ENCODE measurements around the gene ADARB1. TPM values are rescaled to one million over a fixed set of nuclear protein-coding genes. Genes with fewer than 3 reads are reported as not detected.

Gene ADARB1
- total RNA-seq, 3 donors from 2014 or later (not counting 1 experiment from before 2014, with no cell fraction given): 20.7 to 28.0 (median 26.6) TPM

DNA sequence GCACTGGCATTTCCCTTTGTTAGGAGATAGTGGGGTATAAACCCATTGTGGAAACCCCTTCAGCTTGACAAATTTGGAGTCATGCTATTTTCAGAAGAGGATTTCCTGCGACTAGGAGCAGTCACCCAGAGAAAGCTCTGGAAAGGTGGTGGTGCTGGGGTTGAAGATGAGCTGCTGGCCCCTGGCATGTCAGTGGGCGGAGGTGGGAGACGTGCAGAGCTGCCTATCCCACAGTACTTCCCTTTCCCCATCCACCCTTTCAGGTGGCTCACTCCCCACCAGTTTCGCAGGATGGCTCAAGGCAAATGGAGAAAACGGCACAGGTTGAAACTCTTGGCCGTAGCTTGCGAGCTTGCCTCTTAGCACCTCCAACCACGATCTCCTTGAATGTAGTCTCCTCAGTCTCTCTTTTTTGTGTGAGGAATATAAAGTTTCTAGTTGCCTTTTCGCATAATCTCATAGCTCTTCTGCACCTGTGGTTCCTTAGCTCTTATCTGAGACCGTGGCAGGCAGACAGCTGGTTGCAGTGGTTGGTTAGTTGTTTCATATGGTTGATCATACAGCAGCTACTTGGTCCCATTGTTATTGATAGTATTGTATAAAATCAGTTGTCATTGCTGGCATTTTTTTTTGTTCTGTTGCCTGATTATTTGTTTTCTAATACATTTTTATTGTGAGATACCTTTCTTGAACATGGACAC lies 48.2 kb downstream of the ADARB1 start:
- no peaks in the 10 kb centered on the region for H3K27me3 Mint-ChIP-seq (ENCODE audit: low read depth in 2 of 2)
- intact Hi-C loops (cut with micrococcal nuclease): no loop called here
- H3K36me3 ChIP-seq (ENCODE audit: control insufficient read depth, insufficient read depth, low read length): no peaks in the 10 kb centered on the region
- H3K4me3 ChIP-seq (ENCODE audit: low read length): no peak overlapping the region
- no peaks in the 10 kb centered on the region for H3K9me3 Mint-ChIP-seq
- no peak for ATAC-seq
- peaks cover 16% of the 10 kb centered on the region for H3K4me1 ChIP-seq (ENCODE audit: control insufficient read depth, insufficient read depth, low read length)
- H3K27ac Mint-ChIP-seq: no peak overlapping the region
- TF ChIP-seq CTCF (IDR thresholded peaks at IDR 0.05): no peak
- WGBS (ENCODE audit: insufficient coverage): 58% methylated on average over 10 of the region's 10 CpGs
- H3K27ac ChIP-seq (ENCODE audit: low read length): no peak overlapping the region
- peaks cover 5 to 9% of the 10 kb centered on the region in 2 donors for H3K4me1 Mint-ChIP-seq
- H3K36me3 Mint-ChIP-seq: peaks cover 5% of the 10 kb centered on the region
- no peaks in the 10 kb centered on the region for H3K9me3 ChIP-seq (ENCODE audit: control insufficient read depth, insufficient read depth, low read length)
- no peak overlapping the region for H3K4me3 Mint-ChIP-seq
- no peaks in the 10 kb centered on the region for H3K27me3 ChIP-seq (ENCODE audit: control insufficient read depth, insufficient read depth, low read length)
- DNase-seq: no peak

DNA sequence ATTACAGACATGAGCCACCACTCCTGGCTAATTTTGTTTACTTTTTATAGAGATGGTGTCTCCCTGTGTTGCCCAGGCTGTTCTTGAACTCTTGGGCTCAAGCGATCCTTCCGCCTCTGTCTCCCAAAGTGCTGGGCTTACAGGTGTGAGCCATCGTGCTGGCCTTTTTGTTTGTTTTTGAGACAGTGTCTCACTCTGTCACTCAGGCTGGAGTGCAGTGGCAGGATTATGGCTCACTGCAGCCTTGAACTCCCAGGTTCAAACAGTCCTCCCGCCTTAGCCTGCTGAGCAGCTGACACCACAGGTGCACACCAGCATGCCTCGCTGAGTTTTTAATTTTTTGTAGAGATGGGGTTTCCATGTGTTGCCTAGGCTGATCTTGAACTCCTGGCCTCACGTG lies 49.1 kb downstream of the ADARB1 start:
- H3K36me3 Mint-ChIP-seq: peaks cover 5% of the 10 kb centered on the region
- Histone ChIP-seq H3K27me3 (ENCODE audit: control insufficient read depth, insufficient read depth, low read length) (no peaks in the 10 kb centered on the region), H3K4me3 (ENCODE audit: low read length) (no peak overlapping the region), H3K36me3 (ENCODE audit: control insufficient read depth, insufficient read depth, low read length) (no peaks in the 10 kb centered on the region), H3K27ac (ENCODE audit: low read length) (no peak overlapping the region), H3K4me1 (ENCODE audit: control insufficient read depth, insufficient read depth, low read length) (peaks cover 22% of the 10 kb centered on the region), H3K9me3 (ENCODE audit: control insufficient read depth, insufficient read depth, low read length) (no peaks in the 10 kb centered on the region)
- no peak overlapping the region for H3K4me3 Mint-ChIP-seq
- H3K4me1 Mint-ChIP-seq: peaks cover 5 to 9% of the 10 kb centered on the region in 2 donors
- intact Hi-C loops (cut with micrococcal nuclease): no loop called here
- no peak for TF ChIP-seq CTCF (IDR thresholded peaks at IDR 0.05)
- ATAC-seq: no peak
- H3K27ac Mint-ChIP-seq: no peak overlapping the region
- no peaks in the 10 kb centered on the region for H3K9me3 Mint-ChIP-seq
- no peaks in the 10 kb centered on the region for H3K27me3 Mint-ChIP-seq (ENCODE audit: low read depth in 2 of 2)
- 79% methylated on average over 6 of the region's 6 CpGs for WGBS (ENCODE audit: insufficient coverage)
- no peak for DNase-seq

GRCh38 chr21:45124596-45124995 lies 50.2 kb downstream of the ADARB1 start:
- WGBS (ENCODE audit: insufficient coverage): 79% methylated on average over 6 of the region's 6 CpGs
- H3K4me1 Mint-ChIP-seq: peaks cover 5 to 9% of the 10 kb centered on the region in 2 donors
- Histone ChIP-seq H3K4me3 (ENCODE audit: low read length) (no peak overlapping the region), H3K9me3 (ENCODE audit: control insufficient read depth, insufficient read depth, low read length) (no peaks in the 10 kb centered on the region), H3K4me1 (ENCODE audit: control insufficient read depth, insufficient read depth, low read length) (peaks cover 24% of the 10 kb centered on the region), H3K36me3 (ENCODE audit: control insufficient read depth, insufficient read depth, low read length) (no peaks in the 10 kb centered on the region), H3K27ac (ENCODE audit: low read length) (no peak overlapping the region), H3K27me3 (ENCODE audit: control insufficient read depth, insufficient read depth, low read length) (no peaks in the 10 kb centered on the region)
- no peak overlapping the region for H3K4me3 Mint-ChIP-seq
- intact Hi-C loops (cut with micrococcal nuclease): no loop called here
- DNase-seq: no peak
- ATAC-seq: no peak
- no peaks in the 10 kb centered on the region for H3K9me3 Mint-ChIP-seq
- no peak overlapping the region for H3K27ac Mint-ChIP-seq
- no peaks in the 10 kb centered on the region for H3K27me3 Mint-ChIP-seq (ENCODE audit: low read depth in 2 of 2)
- TF ChIP-seq CTCF (IDR thresholded peaks at IDR 0.05): no peak
- H3K36me3 Mint-ChIP-seq: peaks cover 5% of the 10 kb centered on the region

DNA sequence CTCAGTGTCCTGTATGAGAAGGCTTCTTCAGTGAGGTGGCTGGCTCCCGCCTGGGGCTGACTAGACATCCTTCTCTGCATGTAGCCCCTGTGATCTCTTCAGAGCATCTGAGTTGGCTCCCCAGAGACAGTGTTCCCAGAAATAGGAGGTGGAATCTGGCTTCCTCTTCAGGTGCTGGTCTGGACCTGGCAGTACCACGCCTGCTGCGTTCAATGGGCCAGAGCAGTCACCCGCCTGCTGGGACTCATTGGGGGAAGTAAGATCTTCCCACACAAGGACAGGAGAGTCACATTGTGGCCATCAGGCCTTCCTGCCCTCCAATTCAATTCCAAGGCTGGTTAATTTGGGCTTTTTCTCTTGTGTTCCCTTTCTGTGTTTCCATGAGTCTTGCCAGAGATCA lies 51.0 kb downstream of the ADARB1 start:
- 65% methylated on average over 4 of the region's 4 CpGs for WGBS (ENCODE audit: insufficient coverage)
- no peaks in the 10 kb centered on the region for H3K9me3 Mint-ChIP-seq
- TF ChIP-seq CTCF (IDR thresholded peaks at IDR 0.05): no peak
- H3K36me3 Mint-ChIP-seq: peaks cover 5% of the 10 kb centered on the region
- H3K4me3 Mint-ChIP-seq: no peak overlapping the region
- H3K27me3 ChIP-seq (ENCODE audit: control insufficient read depth, insufficient read depth, low read length): no peaks in the 10 kb centered on the region
- DNase-seq (no peak), ATAC-seq (no peak)
- peaks cover 5 to 9% of the 10 kb centered on the region in 2 donors for H3K4me1 Mint-ChIP-seq
- peaks cover 24% of the 10 kb centered on the region for H3K4me1 ChIP-seq (ENCODE audit: control insufficient read depth, insufficient read depth, low read length)
- intact Hi-C loops (cut with micrococcal nuclease): loop anchor here (5.0 kb wide), 1 partner anchor 233 kb away; no protein-coding TSS in a partner anchor
- no peaks in the 10 kb centered on the region for H3K9me3 ChIP-seq (ENCODE audit: control insufficient read depth, insufficient read depth, low read length)
- H3K4me3 ChIP-seq (ENCODE audit: low read length): no peak overlapping the region
- H3K36me3 ChIP-seq (ENCODE audit: control insufficient read depth, insufficient read depth, low read length): no peaks in the 10 kb centered on the region
- no peaks in the 10 kb centered on the region for H3K27me3 Mint-ChIP-seq (ENCODE audit: low read depth in 2 of 2)
- H3K27ac Mint-ChIP-seq: no peak overlapping the region
- no peak overlapping the region for H3K27ac ChIP-seq (ENCODE audit: low read length)
